Activated CD8-positive, alpha-beta T cell treated with anti-CD3 and anti-CD28 coated beads, Interleukin-2, amount 10 ng/mL, durations not matched to agents 7 days and 5 days (primary cell): ENCODE data around the gene CHTOP. TPM values are rescaled to one million over a fixed set of nuclear protein-coding genes. Genes with fewer than 3 reads are reported as not detected.

Experiments used
- ATAC-seq: fragments of 150-1000 bp; cut with Tn5 transposase; one replicate; pipeline ENCODE4 v1.10.0; 2021; ENCODE audit warnings: moderate library complexity
- CTCF ChIA-PET: fragments of 350-600 bp; sonication (Branson Sonifier 250); formaldehyde crosslinking; loops from one replicate; lab custom pipeline; 2021; ENCODE audit warnings: antibody characterized with exemption; lab: Charles Lee
- POLR2A ChIA-PET: fragments of 350-600 bp; sonication (Branson Sonifier 250); formaldehyde crosslinking; loops from one replicate; lab custom pipeline; 2021; ENCODE audit warnings: antibody characterized with exemption; lab: Charles Lee
- DNase-seq: peaks from one replicate; pipeline ENCODE4 v3.0.0-alpha.2; 2020
- H3K27ac Mint-ChIP-seq: one replicate; pipeline ENCODE4 v1.8.0; 2021; ENCODE audit warnings: mild to moderate bottlenecking, mixed read lengths
- H3K27me3 Mint-ChIP-seq: one replicate; pipeline ENCODE4 v1.8.0; 2021; ENCODE audit warnings: low read depth, mixed read lengths
- H3K36me3 Mint-ChIP-seq: one replicate; pipeline ENCODE4 v1.8.0; 2021; ENCODE audit warnings: low read depth, mixed read lengths
- H3K4me1 Mint-ChIP-seq: one replicate; pipeline ENCODE4 v1.8.0; 2021; ENCODE audit warnings: low read depth, mixed read lengths
- H3K4me3 Mint-ChIP-seq: one replicate; pipeline ENCODE4 v1.8.0; 2021; ENCODE audit warnings: mild to moderate bottlenecking, mixed read lengths
- H3K9me3 Mint-ChIP-seq: one replicate; pipeline ENCODE4 v1.8.0; 2022; ENCODE audit warnings: mixed read lengths; ENCODE audit not compliant: insufficient read depth
- microRNA-seq: library from miRNA; unstranded; fragments of <30 nt; microRNA quantifications from one replicate; pipeline ENCODE4 v1.2.0, GENCODE V29; 2022
- total RNA-seq, 2 experiments: library from RNA; stranded (reverse); gene quantifications; one replicate each; pipeline ENCODE4 v1.2.3, GENCODE V29; 2021

The CHTOP gene
- total RNA-seq, 2 experiments from 2014 or later = 81.9 to 82.0 TPM

- ATAC-seq (no peak), DNase-seq (no peak)
- POLR2A ChIA-PET = no interaction called here
- Mint-ChIP-seq H3K36me3 (no peaks in the 10 kb centered on the region), H3K4me3 (no peak overlapping the region), H3K27ac (no peak overlapping the region), H3K4me1 (peaks cover 2% of the 10 kb centered on the region), H3K27me3 (no peaks in the 10 kb centered on the region), H3K9me3 (no peaks in the 10 kb centered on the region)
- CTCF ChIA-PET = no interaction called here
These were observed 59.6 kb downstream of the CHTOP start for GRCh38 chr1:153693466-153693865.

Small RNA genes lying within 50 kb of the gene (microRNA-seq; reads per million reads assigned to microRNA genes)
- gene MIR8083 = not detected

Other genes with a start within 250 kb of the CHTOP start
- not detected for gene S100A8, start 243.0 kb upstream of the CHTOP start, total RNA-seq
- not detected for gene S100A7A, start 217.5 kb upstream of the CHTOP start, total RNA-seq
- not detected for gene S100A7, start 173.4 kb upstream of the CHTOP start, total RNA-seq
- gene S100A6, start 98.1 kb upstream of the CHTOP start, total RNA-seq = 100 to 1,000 TPM; 425 to 431 TPM
- 1 to 10 TPM; 1.8 to 1.9 TPM for gene S100A5, start 93.1 kb upstream of the CHTOP start, total RNA-seq
- 100 to 1,000 TPM; 628 to 665 TPM for gene S100A4, start 88.3 kb upstream of the CHTOP start, total RNA-seq
- not detected for gene S100A3, start 84.8 kb upstream of the CHTOP start, total RNA-seq
- gene S100A2, start 68.2 kb upstream of the CHTOP start, total RNA-seq = under 1 TPM in 1 of 2 experiments, not detected in 1; 0.63 TPM
- gene S100A16, start 20.9 kb upstream of the CHTOP start, total RNA-seq = not detected
- gene S100A14, start 17.7 kb upstream of the CHTOP start, total RNA-seq = not detected
- 1 to 10 TPM; 6.2 to 7.0 TPM for gene S100A13, start 6.6 kb upstream of the CHTOP start, total RNA-seq
- not detected for gene S100A1, start 5.6 kb upstream of the CHTOP start, total RNA-seq
- gene SNAPIN, start 24.6 kb downstream of the CHTOP start, total RNA-seq = 10 to 100 TPM; 36.5 to 37.7 TPM
- 100 to 1,000 TPM; 211 to 215 TPM for gene ILF2, start 36.9 kb downstream of the CHTOP start, total RNA-seq
- not detected for gene NPR1, start 44.6 kb downstream of the CHTOP start, total RNA-seq
- 10 to 100 TPM; 53.7 to 54.5 TPM for gene INTS3, start 94.0 kb downstream of the CHTOP start, total RNA-seq
- gene SLC27A3, start 141.3 kb downstream of the CHTOP start, total RNA-seq = 10 to 100 TPM; 41.1 to 50.1 TPM